GM23338 (cell line): ENCODE data around the gene FAM20A. TPM values are rescaled to one million over a fixed set of nuclear protein-coding genes. Genes with fewer than 3 reads are reported as not detected.
"Not testable (repeated sequence)": the region's sequence is repeated elsewhere in the genome, so short reads cannot be mapped to it uniquely, and the experiment has no call there.

Experiments
- ATAC-seq: fragments of 200-7000 bp; cut with Tn5 transposase; 3 replicates; pipeline ENCODE4 v1.9.1; 2020
- DNase-seq: peaks from one replicate; pipeline ENCODE4 v3.0.0-alpha.2; 2015; ENCODE audit warnings: low spot score
- H2AFZ ChIP-seq: fragments of 200-600 bp; sonication (generic); 2 replicates; pipeline ENCODE4 v1.8.0; 2016; ENCODE audit warnings: antibody characterized with exemption, mild to moderate bottlenecking, moderate library complexity
- H3F3A ChIP-seq: fragments of 200-600 bp; sonication (generic); replicated peaks from 2 replicates; pipeline ENCODE4 v1.8.0; 2017; ENCODE audit warnings: antibody characterized with exemption, mixed run types, low read depth
- H3K27ac ChIP-seq: fragments of 200-600 bp; sonication (generic); 2 replicates; pipeline ENCODE4 v1.6.1; 2016; ENCODE audit warnings: low read depth
- H3K27me3 ChIP-seq: fragments of 200-600 bp; sonication (generic); 2 replicates; pipeline ENCODE4 v1.8.0; 2016; ENCODE audit warnings: mild to moderate bottlenecking, mixed run types, moderate library complexity; ENCODE audit not compliant: insufficient read depth
- H3K36me3 ChIP-seq: fragments of 200-600 bp; sonication (generic); 2 replicates; pipeline ENCODE4 v1.8.0; 2016; ENCODE audit warnings: mild to moderate bottlenecking; ENCODE audit not compliant: insufficient read depth
- H3K4me1 ChIP-seq: fragments of 200-600 bp; sonication (generic); 2 replicates; pipeline ENCODE4 v1.8.0; 2016; ENCODE audit warnings: mild to moderate bottlenecking, moderate library complexity; ENCODE audit not compliant: insufficient read depth
- H3K4me2 ChIP-seq: fragments of 200-600 bp; sonication (generic); 2 replicates; pipeline ENCODE4 v1.7.1; 2017; ENCODE audit warnings: mixed run types
- H3K4me3 ChIP-seq: fragments of 200-600 bp; sonication (generic); 2 replicates; pipeline ENCODE4 v1.6.1; 2016; ENCODE audit warnings: mixed run types
- H3K79me2 ChIP-seq: fragments of 200-600 bp; sonication (generic); replicated peaks from 2 replicates; pipeline ENCODE4 v1.8.0; 2017; ENCODE audit warnings: mild to moderate bottlenecking; ENCODE audit not compliant: insufficient read depth
- H3K9me2 ChIP-seq: fragments of 200-600 bp; sonication (generic); 2 replicates; pipeline ENCODE4 v1.8.0; 2017; ENCODE audit not compliant: insufficient read depth
- H4K20me1 ChIP-seq: fragments of 200-600 bp; sonication (generic); replicated peaks from 2 replicates; pipeline ENCODE4 v1.8.0; 2017; ENCODE audit warnings: mild to moderate bottlenecking; ENCODE audit not compliant: insufficient read depth
- H3K27ac Mint-ChIP-seq: 2 replicates; pipeline ENCODE4 v1.8.0; 2020; ENCODE audit warnings: inconsistent platforms, mild to moderate bottlenecking, moderate library complexity, mixed read lengths
- H3K27me3 Mint-ChIP-seq: 3 replicates; pipeline ENCODE4 v1.8.0; 2022; ENCODE audit warnings: low read depth, mild to moderate bottlenecking, moderate library complexity, mixed read lengths, inconsistent platforms; ENCODE audit not compliant: insufficient read depth, poor library complexity
- H3K36me3 Mint-ChIP-seq: 3 replicates; pipeline ENCODE4 v1.8.0; 2021; ENCODE audit warnings: low read depth, mild to moderate bottlenecking, inconsistent platforms, moderate library complexity, mixed read lengths
- H3K4me1 Mint-ChIP-seq: 3 replicates; pipeline ENCODE4 v1.8.0; 2020; ENCODE audit warnings: mild to moderate bottlenecking, inconsistent platforms, mixed read lengths
- H3K4me3 Mint-ChIP-seq: 3 replicates; pipeline ENCODE4 v1.8.0; 2021; ENCODE audit warnings: moderate library complexity, mild to moderate bottlenecking, inconsistent platforms, mixed read lengths
- H3K9me3 Mint-ChIP-seq: 3 replicates; pipeline ENCODE4 v1.8.0; 2020; ENCODE audit warnings: moderate library complexity, mild to moderate bottlenecking, inconsistent platforms, mixed read lengths
- EZH2 ChIP-seq: fragments of 200-600 bp; sonication (generic); IDR thresholded peaks from one replicate; pipeline ENCODE4 v1.8.0; 2017; ENCODE audit warnings: antibody characterized with exemption, mild to moderate bottlenecking, low read depth; ENCODE audit not compliant: unreplicated experiment
- EZH2phosphoT487 ChIP-seq: fragments of 200-600 bp; sonication (generic); IDR thresholded peaks from one replicate; pipeline ENCODE4 v1.8.1; 2018; ENCODE audit warnings: antibody characterized with exemption; ENCODE audit not compliant: unreplicated experiment
- JUNB ChIP-seq: IDR thresholded peaks from one replicate; pipeline ENCODE4 v1.6.1; 2016; ENCODE audit warnings: antibody characterized with exemption; ENCODE audit not compliant: unreplicated experiment
- POLR2AphosphoS5 ChIP-seq: IDR thresholded peaks from 2 replicates; pipeline ENCODE4 v1.6.1; 2016; ENCODE audit warnings: antibody characterized with exemption, low read depth
- REST ChIP-seq: IDR thresholded peaks from one replicate; pipeline ENCODE4 v1.6.1; 2018; ENCODE audit warnings: antibody characterized with exemption; ENCODE audit not compliant: unreplicated experiment
- STAT1 ChIP-seq: IDR thresholded peaks from one replicate; pipeline ENCODE4 v1.6.1; 2016; ENCODE audit warnings: antibody characterized with exemption; ENCODE audit not compliant: unreplicated experiment
- ZNF331 ChIP-seq: fragments of 250-450 bp; sonication (Bioruptor Pico); IDR thresholded peaks from 2 replicates; pipeline ENCODE4 v1.5.0; 2020; ENCODE audit warnings: low read depth, mild to moderate bottlenecking, moderate library complexity
- polyA plus RNA-seq: library from polyadenylated mRNA; unstranded; fragments of >200 nt; fragmentation: Nextera tagmentation; extraction: Ambion mirVana; gene quantifications from 2 replicates; pipeline ENCODE4 v1.2.1, GENCODE V29; 2016
- total RNA-seq: library from RNA; depleted of rRNA; stranded (reverse); fragments of >200 nt; shearing (Covaris generic); gene quantifications from 2 replicates; pipeline ENCODE4 v1.2.3, GENCODE V29; 2014

Gene FAM20A
- total and polyA plus RNA-seq, 2 experiments from 2014 or later: 1.3 to 1.6 TPM

GRCh38 chr17:68497885-68498319, 103.3 kb downstream of the FAM20A start (continued):
- TF ChIP-seq REST (no peak), EZH2 (no peak)

GRCh38 chr17:68495081-68495480, 106.1 kb downstream of the FAM20A start:
- H3F3A ChIP-seq: 0 out of 2 replicates have a peak, but pooled peaks cover 3% of the 10 kb centered on the region
- H3K36me3 ChIP-seq: no peaks in the 10 kb centered on the region
- H3K4me3 ChIP-seq: no peak overlapping the region
- H3K4me1 ChIP-seq: no peaks in the 10 kb centered on the region; the same call in 1 of the 2 replicates
- H4K20me1 ChIP-seq: no peaks in the 10 kb centered on the region
- Mint-ChIP-seq H3K4me1 (no peaks in the 10 kb centered on the region; the same call in 2 of the 3 replicates), H3K27me3 (peaks cover 12% of the 10 kb centered on the region), H3K27ac (no peak overlapping the region), H3K36me3 (peaks cover 5% of the 10 kb centered on the region; the same call in 2 of the 3 replicates), H3K4me3 (no peak overlapping the region), H3K9me3 (peaks cover 8% of the 10 kb centered on the region)
- no peak overlapping the region for H2AFZ ChIP-seq
- no peak overlapping the region for H3K4me2 ChIP-seq
- no peaks in the 10 kb centered on the region for H3K9me2 ChIP-seq
- DNase-seq (no peak), ATAC-seq (no peak)
- TF ChIP-seq REST: no peak
- TF ChIP-seq ZNF331 (CRISPR knock-in tag): no peak
- no peak for TF ChIP-seq STAT1
- no peak for TF ChIP-seq EZH2
- TF ChIP-seq JUNB: no peak
- no peak for TF ChIP-seq POLR2AphosphoS5
- TF ChIP-seq EZH2phosphoT487: no peak
- H3K27me3 ChIP-seq: no peaks in the 10 kb centered on the region
- H3K79me2 ChIP-seq: no peaks in the 10 kb centered on the region
- H3K27ac ChIP-seq: no peak overlapping the region

- H3K36me3 Mint-ChIP-seq, ATAC-seq, H3K9me3 Mint-ChIP-seq, H3K27ac ChIP-seq, H3K4me3 Mint-ChIP-seq, H3F3A ChIP-seq, H4K20me1 ChIP-seq, H3K4me1 Mint-ChIP-seq, H3K36me3 ChIP-seq, DNase-seq, H3K9me2 ChIP-seq, H3K27me3 ChIP-seq, H3K27ac Mint-ChIP-seq, H3K4me3 ChIP-seq, H3K4me2 ChIP-seq, H2AFZ ChIP-seq, H3K4me1 ChIP-seq, H3K79me2 ChIP-seq: not testable (repeated sequence)
- H3K27me3 Mint-ChIP-seq: peaks cover 12% of the 10 kb centered on the region
These were observed 108.6 kb downstream of the FAM20A start for GRCh38 chr17:68492394-68493054.
